Neural crest cell (in vitro differentiated cells): ENCODE results near the gene PFDN5. TPM values are rescaled to one million over a fixed set of nuclear protein-coding genes. Genes with fewer than 3 reads are reported as not detected.
"Not testable (repeated sequence)": the region's sequence is repeated elsewhere in the genome, so short reads cannot be mapped to it uniquely, and the experiment has no call there.

Experiments
- DNase-seq: peaks from one replicate; pipeline ENCODE4 v3.0.0; 2021; ENCODE audit warnings: low read depth, mixed read lengths, low spot score
- H3K27ac Mint-ChIP-seq: one replicate; pipeline ENCODE4 v1.8.0; 2021; ENCODE audit warnings: mild to moderate bottlenecking, mixed read lengths; ENCODE audit not compliant: unreplicated experiment
- H3K27me3 Mint-ChIP-seq: 2 replicates; pipeline ENCODE4 v1.8.0; 2021; ENCODE audit warnings: low read depth, mild to moderate bottlenecking, mixed read lengths
- H3K36me3 Mint-ChIP-seq: 2 replicates; pipeline ENCODE4 v1.8.0; 2021; ENCODE audit warnings: low read depth, mild to moderate bottlenecking, mixed read lengths
- H3K4me1 Mint-ChIP-seq: 2 replicates; pipeline ENCODE4 v1.8.0; 2021; ENCODE audit warnings: mixed read lengths
- H3K4me3 Mint-ChIP-seq: one replicate; pipeline ENCODE4 v1.8.0; 2021; ENCODE audit warnings: mild to moderate bottlenecking, mixed read lengths
- H3K9me3 Mint-ChIP-seq: 2 replicates; pipeline ENCODE4 v1.8.0; 2021; ENCODE audit warnings: mixed read lengths
- total RNA-seq: library from RNA; stranded (reverse); gene quantifications from 2 replicates; pipeline ENCODE4 v1.2.1, GENCODE V29; 2021
- TF ChIP-seq, protein P1 (sequence below): fragments of 200-600 bp; sonication (generic); conservative IDR thresholded peaks from 2 replicates; pipeline ENCODE4 v1.5.0; 2021; ENCODE audit warnings: antibody characterized with exemption, mild to moderate bottlenecking

PFDN5 gene
- total RNA-seq, 1 donor from 2014 or later: 326 TPM

DNA sequence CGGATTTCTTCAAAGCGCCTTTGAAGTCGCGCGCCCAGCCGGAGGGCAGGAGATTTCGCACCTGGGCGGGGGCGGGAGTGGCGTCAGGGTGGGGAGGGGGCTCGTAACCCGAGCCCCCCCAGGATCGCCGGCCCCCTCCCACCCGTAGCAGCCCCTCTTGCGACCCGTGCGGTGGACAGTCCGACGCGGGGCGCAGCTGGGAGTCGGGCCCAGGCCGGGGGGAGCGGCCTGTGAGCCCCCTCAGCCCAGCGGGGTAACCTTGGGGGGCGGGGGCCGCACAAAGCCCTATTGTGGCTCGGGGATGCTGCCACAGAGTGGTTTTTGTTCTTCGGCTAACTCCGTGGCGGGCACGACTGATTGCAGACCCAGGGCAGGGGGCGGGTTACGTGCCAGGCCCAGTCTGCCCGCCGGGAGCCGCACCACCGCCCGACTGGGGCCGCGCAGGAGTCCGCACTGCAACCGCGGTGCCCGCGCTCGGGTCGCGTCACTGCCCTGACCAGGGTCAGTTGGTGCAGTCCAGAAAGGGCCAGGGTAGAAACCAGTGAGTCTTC, 30.2 kb downstream of the PFDN5 start:
- Mint-ChIP-seq H3K27ac (no peak overlapping the region), H3K36me3 (no peaks in the 10 kb centered on the region), H3K9me3 (no peaks in the 10 kb centered on the region), H3K27me3 (peaks cover 5% of the 10 kb centered on the region), H3K4me1 (peaks cover 40% of the 10 kb centered on the region), H3K4me3 (peak overlapping the region; percentile 85)
- DNase-seq: peak; percentile 44
- TF ChIP-seq, protein P1, sequence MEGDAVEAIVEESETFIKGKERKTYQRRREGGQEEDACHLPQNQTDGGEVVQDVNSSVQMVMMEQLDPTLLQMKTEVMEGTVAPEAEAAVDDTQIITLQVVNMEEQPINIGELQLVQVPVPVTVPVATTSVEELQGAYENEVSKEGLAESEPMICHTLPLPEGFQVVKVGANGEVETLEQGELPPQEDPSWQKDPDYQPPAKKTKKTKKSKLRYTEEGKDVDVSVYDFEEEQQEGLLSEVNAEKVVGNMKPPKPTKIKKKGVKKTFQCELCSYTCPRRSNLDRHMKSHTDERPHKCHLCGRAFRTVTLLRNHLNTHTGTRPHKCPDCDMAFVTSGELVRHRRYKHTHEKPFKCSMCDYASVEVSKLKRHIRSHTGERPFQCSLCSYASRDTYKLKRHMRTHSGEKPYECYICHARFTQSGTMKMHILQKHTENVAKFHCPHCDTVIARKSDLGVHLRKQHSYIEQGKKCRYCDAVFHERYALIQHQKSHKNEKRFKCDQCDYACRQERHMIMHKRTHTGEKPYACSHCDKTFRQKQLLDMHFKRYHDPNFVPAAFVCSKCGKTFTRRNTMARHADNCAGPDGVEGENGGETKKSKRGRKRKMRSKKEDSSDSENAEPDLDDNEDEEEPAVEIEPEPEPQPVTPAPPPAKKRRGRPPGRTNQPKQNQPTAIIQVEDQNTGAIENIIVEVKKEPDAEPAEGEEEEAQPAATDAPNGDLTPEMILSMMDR: no peak

DNA sequence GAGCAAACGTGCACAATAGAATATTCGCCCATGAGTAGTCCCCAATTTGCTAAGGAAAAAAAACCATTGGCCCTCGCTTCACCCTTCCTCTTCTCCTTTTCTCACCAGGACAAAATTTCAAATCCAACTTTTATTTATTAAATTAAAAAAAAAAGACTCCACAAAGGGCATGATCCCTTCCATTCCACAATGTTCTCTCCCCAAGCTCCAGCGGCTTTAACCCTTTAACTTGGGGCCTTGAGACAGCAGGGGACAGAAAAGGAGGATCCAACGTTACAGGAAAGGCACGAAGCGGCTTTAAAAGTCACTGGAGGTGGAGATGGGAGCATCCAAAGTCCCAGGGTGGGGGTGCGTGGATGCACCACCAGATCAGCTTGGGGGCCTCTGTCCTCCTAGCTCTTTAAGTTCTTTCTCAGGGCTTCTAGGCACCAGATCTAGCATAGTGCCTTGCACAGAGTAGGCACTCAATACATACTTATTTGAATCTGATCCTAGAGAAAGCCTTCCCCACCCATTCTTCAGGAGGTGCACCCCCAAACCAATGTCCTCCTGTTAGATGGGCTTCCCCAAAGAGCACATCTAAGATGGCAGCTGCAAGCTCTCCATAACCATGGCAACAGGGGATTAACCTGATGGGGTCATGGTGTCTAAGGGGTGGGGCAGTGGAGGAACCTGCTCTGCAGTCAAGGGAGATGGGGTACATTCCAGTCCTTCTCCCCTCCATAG, 31.3 kb downstream of the PFDN5 start:
- peak overlapping the region; percentile 43 for H3K27ac Mint-ChIP-seq
- H3K4me3 Mint-ChIP-seq: peak overlapping the region; percentile 85
- H3K4me1 Mint-ChIP-seq: peaks cover 30% of the 10 kb centered on the region
- H3K36me3 Mint-ChIP-seq: no peaks in the 10 kb centered on the region
- peaks cover 5% of the 10 kb centered on the region for H3K27me3 Mint-ChIP-seq
- DNase-seq: no peak
- TF ChIP-seq, protein P1: no peak
- no peaks in the 10 kb centered on the region for H3K9me3 Mint-ChIP-seq

DNA sequence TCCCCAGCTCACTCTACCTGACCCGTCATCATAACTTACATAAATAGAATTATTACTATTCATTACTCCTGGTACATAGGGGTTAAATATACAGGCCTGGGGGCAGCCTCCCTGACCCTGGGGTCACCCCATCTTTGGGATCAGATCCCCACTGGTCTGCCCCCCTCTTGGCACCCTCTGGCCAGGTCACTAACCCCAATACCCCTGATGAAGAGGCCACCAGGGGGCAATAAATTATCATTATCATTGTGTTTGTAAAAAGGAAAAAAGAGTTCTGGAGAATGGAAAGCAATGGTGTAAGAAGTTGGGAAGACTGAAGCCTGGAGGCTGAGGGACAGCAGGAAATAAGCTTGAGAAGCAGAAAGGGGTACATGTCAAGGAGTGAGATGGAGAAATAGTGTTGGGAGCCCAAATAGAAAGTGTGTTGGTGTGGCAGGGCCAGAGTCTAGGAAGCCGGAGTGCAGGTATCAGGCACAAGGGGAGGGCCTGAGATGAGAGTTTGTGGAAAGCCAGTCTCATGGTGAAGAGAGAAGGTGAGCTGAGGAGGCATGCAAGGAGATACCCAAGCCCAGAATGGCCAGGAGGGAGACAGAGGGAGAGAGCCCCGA, 32.2 kb downstream of the PFDN5 start:
- Mint-ChIP-seq H3K27me3 (peaks cover 5% of the 10 kb centered on the region), H3K36me3 (no peaks in the 10 kb centered on the region), H3K9me3 (no peaks in the 10 kb centered on the region), H3K4me3 (peak overlapping the region; percentile 82), H3K27ac (no peak overlapping the region), H3K4me1 (peaks cover 27% of the 10 kb centered on the region)
- no peak for DNase-seq
- TF ChIP-seq, protein P1: peak; percentile 39

DNA sequence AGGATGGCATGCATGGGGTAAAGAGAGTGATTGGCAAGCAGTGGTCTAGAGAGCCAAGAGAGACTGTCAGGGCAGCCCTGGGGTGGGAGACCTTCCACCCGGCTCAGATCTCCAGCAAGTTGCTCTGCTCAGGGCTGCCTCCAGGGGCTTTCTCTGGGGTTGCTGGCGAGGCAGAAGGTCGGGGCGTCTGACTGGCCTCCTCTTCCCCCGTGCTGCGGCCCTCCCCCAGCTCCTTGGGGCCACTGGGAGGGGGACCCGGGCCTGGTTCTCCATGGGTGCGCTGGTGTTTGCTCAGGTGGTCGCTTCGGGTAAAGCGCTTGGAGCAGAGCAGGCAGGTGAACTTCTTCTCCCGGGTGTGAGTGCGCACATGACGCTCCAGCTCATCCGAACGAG, 32.7 kb downstream of the PFDN5 start:
- Mint-ChIP-seq H3K4me3 (peak overlapping the region; percentile 56), H3K27ac (no peak overlapping the region), H3K4me1 (peaks cover 27% of the 10 kb centered on the region), H3K36me3 (no peaks in the 10 kb centered on the region), H3K9me3 (no peaks in the 10 kb centered on the region), H3K27me3 (peaks cover 5% of the 10 kb centered on the region)
- DNase-seq: no peak
- TF ChIP-seq, protein P1: no peak

DNA sequence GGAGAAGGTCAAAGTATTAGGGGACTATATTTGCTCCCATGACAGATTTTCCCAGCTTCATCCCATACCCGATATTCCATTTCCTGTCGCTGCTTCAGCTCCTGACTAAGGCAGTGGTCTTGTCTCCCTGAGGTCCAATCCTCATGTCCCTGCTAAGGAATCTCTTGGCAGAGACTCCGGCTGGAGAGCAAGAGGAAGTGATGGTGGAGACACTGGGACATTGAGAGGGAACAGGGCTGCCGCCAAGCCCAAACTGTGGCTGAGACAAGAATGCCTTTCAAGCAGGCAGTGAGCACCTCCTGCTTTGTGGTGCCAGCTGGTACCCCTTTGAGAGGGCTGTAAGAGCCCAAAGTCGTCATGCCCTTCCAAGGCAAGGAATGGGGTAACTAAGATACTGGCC, 35.3 kb downstream of the PFDN5 start:
- no peak overlapping the region for H3K4me3 Mint-ChIP-seq
- H3K27me3 Mint-ChIP-seq: peaks cover 5% of the 10 kb centered on the region
- H3K27ac Mint-ChIP-seq: no peak overlapping the region
- peaks cover 15% of the 10 kb centered on the region for H3K4me1 Mint-ChIP-seq
- TF ChIP-seq, protein P1: no peak
- H3K36me3 Mint-ChIP-seq: no peaks in the 10 kb centered on the region
- DNase-seq: no peak
- H3K9me3 Mint-ChIP-seq: no peaks in the 10 kb centered on the region

DNA sequence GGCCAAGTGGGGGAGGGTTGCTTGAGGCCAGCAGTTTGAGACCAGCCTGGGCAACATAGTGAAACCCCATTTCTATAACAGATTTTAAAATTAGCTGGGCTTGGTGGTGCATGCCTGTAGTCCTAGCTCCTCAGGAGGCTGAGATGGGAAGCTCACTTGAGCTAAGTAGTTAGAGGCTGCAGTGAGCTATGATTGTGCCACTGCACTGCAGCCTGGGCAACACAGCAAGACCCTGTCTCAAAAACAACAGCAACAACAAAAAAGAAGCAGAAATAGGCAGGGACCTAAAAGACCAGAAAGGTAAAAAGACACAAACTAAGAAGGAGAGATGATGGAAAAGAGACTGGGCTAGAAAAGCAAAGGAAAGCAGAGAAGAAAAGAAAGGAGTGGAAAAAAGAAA, 37.0 kb downstream of the PFDN5 start:
- not testable (repeated sequence) for H3K27me3 Mint-ChIP-seq, H3K27ac Mint-ChIP-seq, H3K4me1 Mint-ChIP-seq

More for the DNA sequence above, 37.0 kb downstream of the PFDN5 start:
- not testable (repeated sequence) for H3K4me3 Mint-ChIP-seq, H3K36me3 Mint-ChIP-seq, DNase-seq, H3K9me3 Mint-ChIP-seq
